Endodermal cell (in vitro differentiated cells): ENCODE data around the gene PTPRCAP. TPM values are rescaled to one million over a fixed set of nuclear protein-coding genes. Genes with fewer than 3 reads are reported as not detected.

Experiments used
- DNase-seq: peaks from one replicate; pipeline ENCODE4 v3.0.0-alpha.2; 2017
- H3K27ac ChIP-seq: 2 replicates; pipeline ENCODE4 v1.5.1; 2013; ENCODE audit warnings: mild to moderate bottlenecking, low read depth, low read length, moderate library complexity
- H3K27me3 ChIP-seq: 2 replicates; pipeline ENCODE4 v1.6.1; 2013; ENCODE audit warnings: mild to moderate bottlenecking, low read length, moderate library complexity; ENCODE audit not compliant: insufficient read depth, control insufficient read depth, poor library complexity, severe bottlenecking
- H3K36me3 ChIP-seq: 2 replicates; pipeline ENCODE4 v1.7.0; 2013; ENCODE audit warnings: mild to moderate bottlenecking, low read length, moderate library complexity; ENCODE audit not compliant: control insufficient read depth, insufficient read depth
- H3K4me1 ChIP-seq: one replicate; pipeline ENCODE4 v1.7.0; 2013; ENCODE audit warnings: low read length; ENCODE audit not compliant: control insufficient read depth, insufficient read depth
- H3K4me3 ChIP-seq: 2 replicates; pipeline ENCODE4 v1.5.1; 2013; ENCODE audit warnings: mild to moderate bottlenecking, low read length, moderate library complexity
- H3K9ac ChIP-seq: 2 replicates; pipeline ENCODE4 v1.6.1; 2013; ENCODE audit warnings: mild to moderate bottlenecking, low read length, moderate library complexity; ENCODE audit not compliant: poor library complexity, severe bottlenecking; ENCODE audit errors: extremely low read depth
- H3K9me3 ChIP-seq: 2 replicates; pipeline ENCODE4 v1.6.1; 2013; ENCODE audit warnings: mild to moderate bottlenecking, low read length, moderate library complexity; ENCODE audit not compliant: control insufficient read depth
- H3K27ac Mint-ChIP-seq: 2 replicates; pipeline ENCODE4 v1.8.0; 2020; ENCODE audit warnings: mixed read lengths
- H3K27me3 Mint-ChIP-seq: 2 replicates; pipeline ENCODE4 v1.8.0; 2021; ENCODE audit warnings: mild to moderate bottlenecking, mixed read lengths; ENCODE audit not compliant: insufficient read depth
- H3K36me3 Mint-ChIP-seq: 2 replicates; pipeline ENCODE4 v1.8.0; 2020; ENCODE audit warnings: low read depth, mixed read lengths
- H3K4me1 Mint-ChIP-seq: 2 replicates; pipeline ENCODE4 v1.8.0; 2020; ENCODE audit warnings: mixed read lengths
- H3K4me3 Mint-ChIP-seq: 2 replicates; pipeline ENCODE4 v1.8.0; 2020; ENCODE audit warnings: mild to moderate bottlenecking, moderate library complexity, mixed read lengths
- H3K9me3 Mint-ChIP-seq: 2 replicates; pipeline ENCODE4 v1.8.0; 2020; ENCODE audit warnings: mild to moderate bottlenecking, mixed read lengths
- CTCF ChIP-seq: fragments of 200-600 bp; sonication (generic); conservative IDR thresholded peaks from 2 replicates; pipeline ENCODE4 v1.5.0; 2021; ENCODE audit warnings: antibody characterized with exemption, mild to moderate bottlenecking
- WGBS, 2 experiments: methylation state at CpG; one replicate each; pipeline versions ENCODE4 v1.1.5 to v1.1.7; 2013; ENCODE audit warnings: missing lambda C conversion rate in 2 of 2, mixed read lengths in 1 of 2; ENCODE audit not compliant: insufficient coverage in 1 of 2, insufficient read length in 1 of 2; 5-methylcytosine and 5-hydroxymethylcytosine counted together
- total RNA-seq, 2 donors: library from RNA; stranded (reverse); fragmentation: NEBNext Ultra II Directional in 1 of 2; extraction: Animal tissue kit (Norgen Biotek cat#: 25700) in 1 of 2; gene quantifications; 2 replicates in 1 of 2; 3 replicates in 1 of 2; pipeline ENCODE4 v1.2.1, GENCODE V29; 2021

PTPRCAP gene
- total RNA-seq, 2 donors from 2014 or later: 2.1 TPM; not detected in 1

- H3K9me3 ChIP-seq: no peaks in the 10 kb centered on the region
- DNase-seq: peak; percentile 98
- no peaks in the 10 kb centered on the region for H3K27me3 ChIP-seq
- H3K4me3 Mint-ChIP-seq: peak within 1 kb of the TSS; percentile 80
- 0% methylated on average over 38 to 73 of the region's 75 CpGs for WGBS, 2 experiments
- peak within 1 kb of the TSS; percentile 94 for H3K27ac Mint-ChIP-seq
- no peaks in the 10 kb centered on the region for H3K9me3 Mint-ChIP-seq
- H3K36me3 Mint-ChIP-seq: peaks cover 13% of the 10 kb centered on the region
- H3K36me3 ChIP-seq: peaks cover 12% of the 10 kb centered on the region
- peak within 1 kb of the TSS; percentile 99 for H3K4me3 ChIP-seq
- no peak for TF ChIP-seq CTCF
- peaks cover 25% of the 10 kb centered on the region for H3K4me1 Mint-ChIP-seq
- H3K27me3 Mint-ChIP-seq: no peaks in the 10 kb centered on the region
- peak within 1 kb of the TSS; percentile 91 for H3K9ac ChIP-seq
- H3K27ac ChIP-seq: peak within 1 kb of the TSS; percentile 90
- no peaks in the 10 kb centered on the region for H3K4me1 ChIP-seq
These were observed 45.9 kb downstream of the PTPRCAP start, which contains the start of gene RAD9A for GRCh38 chr11:67391304-67392182. TSS of gene RAD9A (plus strand) at chr11:67391986. CDS start at chr11:67392045, 59 bp downstream.

GRCh38 chr11:67390947-67391303 is 46.6 kb downstream of the PTPRCAP start:
- Mint-ChIP-seq H3K4me3 (peak overlapping the region; percentile 80), H3K9me3 (no peaks in the 10 kb centered on the region), H3K27me3 (no peaks in the 10 kb centered on the region), H3K27ac (peak overlapping the region; percentile 94), H3K36me3 (peaks cover 10% of the 10 kb centered on the region), H3K4me1 (peaks cover 25% of the 10 kb centered on the region)
- no peak for DNase-seq
- no peaks in the 10 kb centered on the region for H3K27me3 ChIP-seq
- no peaks in the 10 kb centered on the region for H3K4me1 ChIP-seq
- H3K4me3 ChIP-seq: peak overlapping the region; percentile 99
- peaks cover 12% of the 10 kb centered on the region for H3K36me3 ChIP-seq
- H3K9me3 ChIP-seq: no peaks in the 10 kb centered on the region
- WGBS, 2 experiments: 17 to 18% methylated on average over 7 to 13 of the region's 15 CpGs
- TF ChIP-seq CTCF: no peak
- H3K9ac ChIP-seq: peak overlapping the region; percentile 91
- H3K27ac ChIP-seq: peak overlapping the region; percentile 90

GRCh38 chr11:67389477-67389876 is 48.0 kb downstream of the PTPRCAP start:
- TF ChIP-seq CTCF: peak; percentile 79
- no peak overlapping the region for H3K27ac ChIP-seq
- peaks cover 25% of the 10 kb centered on the region for H3K4me1 Mint-ChIP-seq
- H3K9ac ChIP-seq: no peak overlapping the region
- peaks cover 13% of the 10 kb centered on the region for H3K27me3 Mint-ChIP-seq
- H3K36me3 ChIP-seq: peaks cover 6% of the 10 kb centered on the region
- H3K36me3 Mint-ChIP-seq: peaks cover 5% of the 10 kb centered on the region
- no peaks in the 10 kb centered on the region for H3K4me1 ChIP-seq
- WGBS, 2 experiments: 76 to 79% methylated on average over 3 to 6 of the region's 6 CpGs
- peak overlapping the region; percentile 41 for H3K4me3 Mint-ChIP-seq
- H3K4me3 ChIP-seq: no peak overlapping the region
- peak; percentile 93 for DNase-seq
- H3K9me3 ChIP-seq: no peaks in the 10 kb centered on the region
- H3K27me3 ChIP-seq: peaks cover 9% of the 10 kb centered on the region
- no peaks in the 10 kb centered on the region for H3K9me3 Mint-ChIP-seq
- H3K27ac Mint-ChIP-seq: peak overlapping the region; percentile 44
